Measurements from ENCODE around the gene MSN. TPM values are rescaled to one million over a fixed set of nuclear protein-coding genes. Genes with fewer than 3 reads are reported as not detected.

MSN gene
- total and polyA plus RNA-seq, 7 donors, result 31.4 to 133 (median 75.2) TPM

- no peak for TF ChIP-seq CTCF (IDR thresholded peaks at IDR 0.05)
- intact Hi-C loops (cut with DNase I), result loop anchor here in 1 of 2 donors (10.0 kb wide), 1 partner anchor 240 kb away; no protein-coding TSS in a partner anchor
- DNase-seq (no peak), ATAC-seq (no peak)
- H3K4me1 ChIP-seq, result no peaks in the 10 kb centered on the region
- H3K36me3 ChIP-seq (ENCODE audit: insufficient read depth in 1 of 2, low read depth in 1 of 2), result peaks cover 0 to 23% of the 10 kb centered on the region in 2 donors
- WGBS, 3 donors, result 63 to 85% (median 81%) methylated on average over 1 of the region's 1 CpG
- no peaks in the 10 kb centered on the region for H3K9me3 ChIP-seq
- no peaks in the 10 kb centered on the region for H3K27me3 ChIP-seq (ENCODE audit: insufficient read depth in 3 of 3, low read length in 2 of 3)
- H3K27ac ChIP-seq, result no peak overlapping the region
- H3K4me3 ChIP-seq, result no peak overlapping the region
These were observed 77.5 kb downstream of the MSN start for GRCh38 chrX:65744965-65745364.

GRCh38 chrX:65745427-65745826 is 78.0 kb downstream of the MSN start:
- Histone ChIP-seq H3K27me3 (ENCODE audit: insufficient read depth in 3 of 3, low read length in 2 of 3) (no peaks in the 10 kb centered on the region), H3K36me3 (ENCODE audit: insufficient read depth in 1 of 2, low read depth in 1 of 2) (peaks cover 0 to 18% of the 10 kb centered on the region in 2 donors), H3K9me3 (no peaks in the 10 kb centered on the region), H3K4me1 (no peaks in the 10 kb centered on the region), H3K4me3 (no peak overlapping the region), H3K27ac (no peak overlapping the region)
- no peak for ATAC-seq
- TF ChIP-seq CTCF (IDR thresholded peaks at IDR 0.05), result no peak
- 47 to 65% (median 61%) methylated on average over 6 of the region's 6 CpGs for WGBS, 3 donors
- intact Hi-C loops (cut with DNase I), result loop anchor here in 1 of 2 donors (10.0 kb wide), 1 partner anchor 239 kb away; no protein-coding TSS in a partner anchor
- no peak for DNase-seq

- no peak overlapping the region for H3K27ac ChIP-seq
- H3K9me3 ChIP-seq, result no peaks in the 10 kb centered on the region
- DNase-seq (no peak), ATAC-seq (no peak)
- H3K27me3 ChIP-seq (ENCODE audit: insufficient read depth in 3 of 3, low read length in 2 of 3), result no peaks in the 10 kb centered on the region
- intact Hi-C loops (cut with DNase I), result loop anchor here in 1 of 2 donors (10.0 kb wide), 1 partner anchor 239 kb away; no protein-coding TSS in a partner anchor
- peaks cover 0 to 12% of the 10 kb centered on the region in 2 donors for H3K36me3 ChIP-seq (ENCODE audit: insufficient read depth in 1 of 2, low read depth in 1 of 2)
- H3K4me1 ChIP-seq, result no peaks in the 10 kb centered on the region
- no peak overlapping the region for H3K4me3 ChIP-seq
- no peak for TF ChIP-seq CTCF (IDR thresholded peaks at IDR 0.05)
- 53 to 77% (median 71%) methylated on average over 5 of the region's 5 CpGs for WGBS, 3 donors
These were observed 78.5 kb downstream of the MSN start for GRCh38 chrX:65745992-65746391.

- DNase-seq (no peak), ATAC-seq (no peak)
- Histone ChIP-seq H3K4me3 (no peak overlapping the region), H3K36me3 (ENCODE audit: insufficient read depth in 1 of 2, low read depth in 1 of 2) (no peaks in the 10 kb centered on the region), H3K27me3 (ENCODE audit: insufficient read depth in 3 of 3, low read length in 2 of 3) (peaks cover 0 to 6% (median 0%) of the 10 kb centered on the region in 3 donors), H3K4me1 (no peaks in the 10 kb centered on the region), H3K9me3 (peaks cover 16% of the 10 kb centered on the region), H3K27ac (no peak overlapping the region)
- TF ChIP-seq CTCF (IDR thresholded peaks at IDR 0.05), result no peak
- intact Hi-C loops (cut with DNase I), result no loop called here
- 71 to 81% (median 78%) methylated on average over 6 of the region's 6 CpGs for WGBS, 3 donors
These were observed 83.4 kb downstream of the MSN start for GRCh38 chrX:65750674-65751469.
